Measurements from ENCODE around the gene C2CD3. TPM values are rescaled to one million over a fixed set of nuclear protein-coding genes. Genes with fewer than 3 reads are reported as not detected.

C2CD3 gene
- total and polyA plus RNA-seq, 7 donors, result 5.1 to 14.4 (median 9.7) TPM

GRCh38 chr11:74157169-74157568 is 13.6 kb downstream of the C2CD3 start:
- TF ChIP-seq CTCF (IDR thresholded peaks at IDR 0.05), result no peak
- peaks cover 20% of the 10 kb centered on the region for H3K4me1 ChIP-seq
- DNase-seq (no peak), ATAC-seq (no peak)
- H3K36me3 ChIP-seq (ENCODE audit: insufficient read depth in 1 of 2, low read depth in 1 of 2), result no peaks in the 10 kb centered on the region
- no peak overlapping the region for H3K27ac ChIP-seq
- no peak overlapping the region for H3K4me3 ChIP-seq
- intact Hi-C loops (cut with DNase I), result no loop called here
- WGBS, 3 donors, result 34 to 59% (median 49%) methylated on average over 1 of the region's 1 CpG
- peaks cover 5% of the 10 kb centered on the region for H3K9me3 ChIP-seq
- H3K27me3 ChIP-seq (ENCODE audit: insufficient read depth in 3 of 3, low read length in 2 of 3), result no peaks in the 10 kb centered on the region

- Histone ChIP-seq H3K36me3 (ENCODE audit: insufficient read depth in 1 of 2, low read depth in 1 of 2) (no peaks in the 10 kb centered on the region), H3K9me3 (peaks cover 5% of the 10 kb centered on the region), H3K4me1 (peaks cover 17% of the 10 kb centered on the region), H3K4me3 (no peak overlapping the region), H3K27ac (no peak overlapping the region), H3K27me3 (ENCODE audit: insufficient read depth in 3 of 3, low read length in 2 of 3) (no peaks in the 10 kb centered on the region)
- no peak for DNase-seq
- intact Hi-C loops (cut with DNase I), result no loop called here
- peak in 2 of 4 donors; percentile 41 to 68 for ATAC-seq
- no peak for TF ChIP-seq CTCF (IDR thresholded peaks at IDR 0.05)
- WGBS, 3 donors, result 94 to 98% (median 96%) methylated on average over 1 of the region's 1 CpG
These were observed 16.1 kb downstream of the C2CD3 start for GRCh38 chr11:74154620-74155281.

- H3K27ac ChIP-seq, result no peak overlapping the region
- no peaks in the 10 kb centered on the region for H3K36me3 ChIP-seq (ENCODE audit: insufficient read depth in 1 of 2, low read depth in 1 of 2)
- peaks cover 5% of the 10 kb centered on the region for H3K9me3 ChIP-seq
- DNase-seq (no peak), ATAC-seq (no peak)
- peaks cover 17% of the 10 kb centered on the region for H3K4me1 ChIP-seq
- no peak for TF ChIP-seq CTCF (IDR thresholded peaks at IDR 0.05)
- H3K4me3 ChIP-seq, result no peak overlapping the region
- intact Hi-C loops (cut with DNase I), result no loop called here
- H3K27me3 ChIP-seq (ENCODE audit: insufficient read depth in 3 of 3, low read length in 2 of 3), result no peaks in the 10 kb centered on the region
These were observed 17.6 kb downstream of the C2CD3 start for GRCh38 chr11:74153224-74153623.

- Histone ChIP-seq H3K27me3 (ENCODE audit: insufficient read depth in 3 of 3, low read length in 2 of 3) (no peaks in the 10 kb centered on the region), H3K27ac (no peak overlapping the region), H3K4me3 (no peak overlapping the region), H3K9me3 (no peaks in the 10 kb centered on the region), H3K4me1 (peaks cover 9% of the 10 kb centered on the region), H3K36me3 (ENCODE audit: insufficient read depth in 1 of 2, low read depth in 1 of 2) (no peaks in the 10 kb centered on the region)
- 59 to 82% (median 65%) methylated on average over 5 of the region's 5 CpGs for WGBS, 3 donors
- TF ChIP-seq CTCF (IDR thresholded peaks at IDR 0.05), result no peak
- intact Hi-C loops (cut with DNase I), result no loop called here
- DNase-seq (no peak), ATAC-seq (peak; percentile 19 to 73 (median 54))
These were observed 23.4 kb downstream of the C2CD3 start for GRCh38 chr11:74147199-74147929.
